ENCODE data around the gene MMP11. TPM values are rescaled to one million over a fixed set of nuclear protein-coding genes. Genes with fewer than 3 reads are reported as not detected.
A peak's percentile ranks its signal among the peaks of the same experiment; 100 is the strongest.

The MMP11 gene
- polyA plus RNA-seq, 1 donor: 13.3 TPM

- DNase-seq: no peak
These were observed 15.8 kb upstream of the MMP11 start for GRCh38 chr22:23756891-23757290.

GRCh38 chr22:23759566-23759965, 13.1 kb upstream of the MMP11 start:
- no peak for DNase-seq

GRCh38 chr22:23760056-23760455, 12.6 kb upstream of the MMP11 start:
- no peak for DNase-seq

GRCh38 chr22:23762842-23763578, 9.6 kb upstream of the MMP11 start, which contains the start of gene C22orf15:
TSS of gene C22orf15 (plus strand) at chr22:23762990. CDS start at chr22:23763307, 317 bp downstream.
- no peak for DNase-seq

GRCh38 chr22:23763579-23763945, 9.1 kb upstream of the MMP11 start:
- no peak for DNase-seq

- no peak for DNase-seq
These were observed 8.7 kb upstream of the MMP11 start for GRCh38 chr22:23763954-23764353.

- no peak for DNase-seq
These were observed 7.5 kb upstream of the MMP11 start for GRCh38 chr22:23764899-23765881.

GRCh38 chr22:23767303-23767672, 5.4 kb upstream of the MMP11 start:
- no peak for DNase-seq

GRCh38 chr22:23767673-23768548, 4.7 kb upstream of the MMP11 start, which contains the start of gene CHCHD10:
TSS of gene CHCHD10 (minus strand) at chr22:23767972. CDS start at chr22:23767874, 98 bp downstream.
- peak; percentile 87 for DNase-seq

GRCh38 chr22:23769321-23769965, 3.2 kb upstream of the MMP11 start:
- no peak for DNase-seq

GRCh38 chr22:23772315-23772648, 367 bp upstream of the MMP11 start:
- DNase-seq: no peak

- DNase-seq: no peak
These were observed 949 bp downstream of the MMP11 start for GRCh38 chr22:23773483-23774113.

GRCh38 chr22:23774114-23774921, 1.7 kb downstream of the MMP11 start:
- no peak for DNase-seq

- DNase-seq: no peak
These were observed 2.3 kb downstream of the MMP11 start for GRCh38 chr22:23774922-23775436.

GRCh38 chr22:23775779-23776375, 3.2 kb downstream of the MMP11 start:
- no peak for DNase-seq

- no peak for DNase-seq
These were observed 5.3 kb downstream of the MMP11 start for GRCh38 chr22:23777776-23778576.

GRCh38 chr22:23778577-23778900, 5.9 kb downstream of the MMP11 start:
- no peak for DNase-seq

GRCh38 chr22:23779083-23779482, 6.4 kb downstream of the MMP11 start:
- DNase-seq: no peak

GRCh38 chr22:23779731-23780130, 7.1 kb downstream of the MMP11 start:
- DNase-seq: no peak
